Panc1 (cell line): ENCODE measurements around the gene NCKAP5.

Experiments
- CTCF ChIP-seq: fragments of 450-650 bp; IDR thresholded peaks from 2 replicates; pipeline ENCODE4 v1.5.1; 2017; ENCODE audit warnings: mild to moderate bottlenecking
- POLR2AphosphoS5 ChIP-seq: IDR thresholded peaks from 2 replicates; pipeline ENCODE4 v1.6.1; 2012; ENCODE audit warnings: mild to moderate bottlenecking, low read depth, low read length, moderate library complexity
- REST ChIP-seq, 2 experiments: IDR thresholded peaks; 2 replicates each; pipeline ENCODE4 v1.6.1; 2011 to 2012; ENCODE audit warnings: low read depth in 2 of 2, control low read depth in 1 of 2, low read length in 1 of 2, mild to moderate bottlenecking in 1 of 2, moderate library complexity in 1 of 2; ENCODE audit not compliant: insufficient read depth in 1 of 2
- TCF7L2 ChIP-seq: IDR thresholded peaks from 2 replicates; pipeline ENCODE4 v1.6.1; 2011; ENCODE audit warnings: mild to moderate bottlenecking, low read depth, low read length, inconsistent platforms

DNA sequence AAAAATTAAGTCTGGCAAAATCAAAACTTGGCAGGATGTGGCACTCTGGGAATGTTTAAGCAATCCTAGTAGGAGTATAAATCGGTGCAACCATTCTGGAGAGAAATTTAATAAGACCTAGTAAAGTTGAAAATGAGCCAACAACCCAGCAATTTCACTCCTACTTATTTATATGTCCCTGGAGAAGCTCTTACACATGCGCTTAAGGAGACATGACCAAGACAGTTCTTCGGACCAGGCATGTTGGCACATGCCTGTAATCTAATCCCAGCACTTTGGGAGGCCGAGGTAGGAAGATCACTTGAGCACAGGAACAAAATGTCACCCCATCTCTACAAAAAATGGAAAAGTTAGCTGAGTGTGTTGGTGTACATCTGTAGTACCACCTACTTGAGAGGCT lies 523.7 kb downstream of the NCKAP5 start:
- TF ChIP-seq CTCF = no peak
- TF ChIP-seq POLR2AphosphoS5 = no peak
- TF ChIP-seq TCF7L2 = no peak
- no peak for TF ChIP-seq REST (IDR thresholded peaks at IDR 0.05; ENCODE audit: insufficient read depth in 1 of 2, low read depth in 2 of 2, low read length in 1 of 2)
